22Rv1 (cell line): ENCODE results near the gene TTC31.

ENCODE experiments used
- CTCF ChIP-seq: fragments of 450-650 bp; IDR thresholded peaks from 2 replicates; pipeline ENCODE4 v1.5.1; 2017; ENCODE audit warnings: mild to moderate bottlenecking
- ZFX ChIP-seq: fragments of 450-650 bp; IDR thresholded peaks from 2 replicates; pipeline ENCODE4 v1.6.1; 2017; ENCODE audit warnings: antibody characterized with exemption, borderline replicate concordance

GRCh38 chr2:74489906-74490305 lies 7.0 kb downstream of the TTC31 start:
- TF ChIP-seq CTCF (no peak), ZFX (no peak)
